DND-41 (cell line): Measurements from ENCODE around the gene MAN1B1.

Experiments used
- ATAC-seq: fragments of 200-7000 bp; cut with Tn5 transposase; 3 replicates; pipeline ENCODE4 v1.9.1; 2021; ENCODE audit warnings: low read depth; ENCODE audit not compliant: insufficient read depth
- DNase-seq: peaks from one replicate; pipeline ENCODE4 v3.0.0-alpha.2; 2020
- H2AFZ ChIP-seq: 2 replicates; pipeline ENCODE4 v1.6.0; 2012; ENCODE audit warnings: low read depth, low read length
- H3K27ac ChIP-seq: 2 replicates; pipeline ENCODE4 v1.5.1; 2012; ENCODE audit warnings: low read length, inconsistent platforms
- H3K27me3 ChIP-seq: fragments of 200-600 bp; sonication (generic); 2 replicates; pipeline ENCODE4 v1.6.0; 2012; ENCODE audit warnings: low read length, mild to moderate bottlenecking, inconsistent platforms; ENCODE audit not compliant: insufficient read depth, poor library complexity
- H3K36me3 ChIP-seq: 2 replicates; pipeline ENCODE4 v1.5.1; 2012; ENCODE audit warnings: low read length, inconsistent platforms; ENCODE audit not compliant: insufficient read depth
- H3K4me1 ChIP-seq: 2 replicates; pipeline ENCODE4 v1.5.1; 2012; ENCODE audit warnings: mild to moderate bottlenecking, low read length; ENCODE audit not compliant: insufficient read depth
- H3K4me2 ChIP-seq: 2 replicates; pipeline ENCODE4 v1.6.0; 2012; ENCODE audit warnings: mild to moderate bottlenecking, moderate library complexity, low read length, inconsistent platforms; ENCODE audit not compliant: insufficient read depth
- H3K4me3 ChIP-seq, 2 experiments: fragments of 200-600 bp in 1 of 2; shearing (Covaris generic) in 1 of 2; 2 replicates each; pipeline ENCODE4 v1.5.1; 2012 to 2016; ENCODE audit warnings: inconsistent platforms in 2 of 2, low read length in 2 of 2, mild to moderate bottlenecking in 2 of 2, low read depth in 1 of 2, moderate library complexity in 1 of 2
- H3K79me2 ChIP-seq: 2 replicates; pipeline ENCODE4 v1.6.0; 2012; ENCODE audit warnings: low read length, inconsistent platforms; ENCODE audit not compliant: insufficient read depth
- H3K9ac ChIP-seq: 2 replicates; pipeline ENCODE4 v1.6.0; 2012; ENCODE audit warnings: low read depth, mild to moderate bottlenecking, inconsistent platforms, low read length, moderate library complexity
- H3K9me3 ChIP-seq: 2 replicates; pipeline ENCODE4 v1.5.1; 2012; ENCODE audit warnings: low read length, moderate library complexity, mild to moderate bottlenecking, inconsistent platforms; ENCODE audit not compliant: insufficient read depth, severe bottlenecking
- H4K20me1 ChIP-seq: 2 replicates; pipeline ENCODE4 v1.6.0; 2012; ENCODE audit warnings: low read length; ENCODE audit not compliant: insufficient read depth
- EZH2 ChIP-seq: IDR thresholded peaks from 3 replicates; pipeline ENCODE4 v1.6.1; 2012; ENCODE audit warnings: borderline replicate concordance, low read depth, mild to moderate bottlenecking, moderate library complexity, low read length, inconsistent platforms; ENCODE audit not compliant: severe bottlenecking
- TF ChIP-seq, protein P1 (sequence below): IDR thresholded peaks from 2 replicates; pipeline ENCODE4 v1.5.1; 2012; ENCODE audit warnings: borderline replicate concordance, low read length, moderate library complexity, mild to moderate bottlenecking; ENCODE audit not compliant: poor library complexity, severe bottlenecking; ENCODE audit errors: extremely low read depth

The MAN1B1 gene

DNA sequence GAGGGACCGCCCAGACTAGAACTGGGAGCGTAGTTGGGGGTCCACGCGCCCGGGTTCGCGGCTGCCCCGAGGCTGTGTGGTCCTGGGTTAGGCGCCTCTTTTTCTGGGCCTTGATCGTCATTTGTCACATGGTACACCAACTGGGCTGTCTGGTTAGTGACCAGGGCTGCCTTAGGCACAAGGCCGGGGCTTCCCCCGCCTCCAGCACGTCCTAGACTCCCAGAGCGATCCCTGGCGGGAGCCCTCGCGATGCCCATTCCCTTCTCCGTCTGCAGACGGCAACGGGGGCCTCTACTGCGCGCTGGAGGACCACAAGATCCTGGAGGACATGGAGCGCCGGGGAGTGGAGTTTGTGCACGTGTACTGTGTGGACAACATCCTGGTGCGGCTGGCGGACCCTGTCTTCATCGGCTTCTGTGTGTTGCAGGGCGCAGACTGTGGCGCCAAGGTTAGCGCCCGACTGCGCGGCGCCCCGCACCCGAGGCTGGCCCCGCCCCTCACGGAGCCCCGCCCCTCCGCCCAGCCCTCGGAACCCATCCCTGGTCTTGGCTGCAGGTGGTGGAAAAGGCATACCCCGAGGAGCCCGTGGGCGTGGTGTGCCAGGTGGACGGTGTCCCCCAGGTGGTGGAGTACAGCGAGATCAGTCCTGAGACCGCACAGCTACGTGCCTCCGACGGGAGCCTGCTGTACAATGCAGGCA lies 7.9 kb upstream of the MAN1B1 start:
- Histone ChIP-seq H3K36me3 (no peaks in the 10 kb centered on the region), H3K27me3 (no peaks in the 10 kb centered on the region), H3K4me1 (no peaks in the 10 kb centered on the region), H2AFZ (no peak overlapping the region), H3K27ac (no peak overlapping the region), H3K9me3 (no peaks in the 10 kb centered on the region), H3K9ac (no peak overlapping the region), H3K79me2 (no peaks in the 10 kb centered on the region), H4K20me1 (no peaks in the 10 kb centered on the region), H3K4me3 (no peak overlapping the region), H3K4me2 (no peak overlapping the region)
- no peak for ATAC-seq
- no peak for TF ChIP-seq EZH2
- TF ChIP-seq, protein P1, sequence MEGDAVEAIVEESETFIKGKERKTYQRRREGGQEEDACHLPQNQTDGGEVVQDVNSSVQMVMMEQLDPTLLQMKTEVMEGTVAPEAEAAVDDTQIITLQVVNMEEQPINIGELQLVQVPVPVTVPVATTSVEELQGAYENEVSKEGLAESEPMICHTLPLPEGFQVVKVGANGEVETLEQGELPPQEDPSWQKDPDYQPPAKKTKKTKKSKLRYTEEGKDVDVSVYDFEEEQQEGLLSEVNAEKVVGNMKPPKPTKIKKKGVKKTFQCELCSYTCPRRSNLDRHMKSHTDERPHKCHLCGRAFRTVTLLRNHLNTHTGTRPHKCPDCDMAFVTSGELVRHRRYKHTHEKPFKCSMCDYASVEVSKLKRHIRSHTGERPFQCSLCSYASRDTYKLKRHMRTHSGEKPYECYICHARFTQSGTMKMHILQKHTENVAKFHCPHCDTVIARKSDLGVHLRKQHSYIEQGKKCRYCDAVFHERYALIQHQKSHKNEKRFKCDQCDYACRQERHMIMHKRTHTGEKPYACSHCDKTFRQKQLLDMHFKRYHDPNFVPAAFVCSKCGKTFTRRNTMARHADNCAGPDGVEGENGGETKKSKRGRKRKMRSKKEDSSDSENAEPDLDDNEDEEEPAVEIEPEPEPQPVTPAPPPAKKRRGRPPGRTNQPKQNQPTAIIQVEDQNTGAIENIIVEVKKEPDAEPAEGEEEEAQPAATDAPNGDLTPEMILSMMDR, result no peak
- DNase-seq, result no peak

DNA sequence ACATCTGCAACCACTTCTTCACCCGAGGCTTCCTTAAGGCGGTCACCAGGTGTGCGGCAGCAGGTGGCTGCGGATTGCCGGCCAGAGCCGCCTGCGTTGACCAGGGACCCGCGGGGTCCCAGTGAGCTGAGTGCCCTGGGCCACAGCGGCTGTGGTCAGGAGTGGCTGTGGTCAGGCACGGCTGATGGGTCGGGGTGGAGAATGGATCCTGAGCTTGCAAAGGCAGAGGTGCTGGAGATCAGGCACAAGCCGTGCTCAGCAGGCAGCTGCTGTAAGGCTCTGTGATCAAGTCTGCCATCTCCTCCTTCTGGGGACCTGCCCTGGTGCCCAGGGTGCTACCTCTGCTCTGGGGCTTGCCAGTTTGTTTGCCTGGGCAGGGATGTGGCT lies 7.4 kb upstream of the MAN1B1 start:
- Histone ChIP-seq H3K36me3 (no peaks in the 10 kb centered on the region), H3K4me3 (no peak overlapping the region), H3K9me3 (no peaks in the 10 kb centered on the region), H3K4me1 (no peaks in the 10 kb centered on the region), H3K79me2 (no peaks in the 10 kb centered on the region), H3K27me3 (no peaks in the 10 kb centered on the region), H2AFZ (no peak overlapping the region), H3K4me2 (no peak overlapping the region), H3K27ac (no peak overlapping the region), H3K9ac (no peak overlapping the region), H4K20me1 (no peaks in the 10 kb centered on the region)
- TF ChIP-seq, protein P1, result no peak
- no peak for TF ChIP-seq EZH2
- ATAC-seq (no peak), DNase-seq (no peak)

DNA sequence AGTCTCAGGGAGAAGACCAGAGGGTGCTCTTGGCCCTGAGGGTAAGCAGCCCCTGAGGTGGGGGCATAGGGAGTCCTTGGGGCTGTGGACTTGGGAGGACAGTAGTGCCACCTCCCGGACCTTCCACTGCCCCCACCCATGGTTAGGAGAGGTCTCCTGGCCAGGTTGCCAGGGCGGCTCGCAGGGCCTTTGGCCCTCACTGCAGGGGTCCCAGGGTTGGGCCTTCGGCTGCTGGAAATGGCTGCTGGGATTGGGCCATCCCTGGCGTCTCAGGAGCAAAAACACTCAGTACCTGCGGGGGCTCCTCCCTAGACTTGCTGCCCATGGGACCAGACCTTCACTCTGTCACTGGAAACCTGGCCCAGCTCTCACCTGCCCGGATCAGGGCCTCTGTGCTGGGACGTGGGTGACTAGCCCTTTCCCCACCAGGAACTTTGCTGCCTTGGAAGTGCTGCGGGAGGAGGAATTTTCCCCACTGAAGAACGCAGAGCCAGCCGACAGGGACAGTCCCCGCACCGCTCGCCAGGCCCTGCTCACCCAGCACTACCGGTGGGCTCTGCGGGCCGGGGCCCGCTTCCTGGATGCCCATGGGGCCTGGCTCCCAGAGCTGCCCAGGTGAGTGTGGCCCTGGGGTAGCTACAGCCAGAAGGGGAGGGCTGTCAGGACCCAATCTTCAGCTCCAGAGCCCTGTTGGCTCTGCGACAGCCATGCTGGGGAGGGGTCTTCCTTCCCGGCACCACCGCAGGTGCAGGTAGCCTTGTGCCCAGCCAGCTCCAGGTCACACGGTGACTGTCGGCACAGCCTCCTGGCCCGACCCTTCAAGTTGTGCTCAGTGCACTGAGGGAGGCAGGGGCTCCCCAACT lies 6.3 kb upstream of the MAN1B1 start:
- TF ChIP-seq EZH2, result no peak
- TF ChIP-seq, protein P1, result no peak
- H3K79me2 ChIP-seq, result no peaks in the 10 kb centered on the region
- DNase-seq, result no peak
- H3K4me3 ChIP-seq, result no peak overlapping the region
- no peak overlapping the region for H3K4me2 ChIP-seq
- H4K20me1 ChIP-seq, result no peaks in the 10 kb centered on the region
- no peaks in the 10 kb centered on the region for H3K36me3 ChIP-seq
- H3K4me1 ChIP-seq, result peaks cover 1% of the 10 kb centered on the region; the same call in 1 of the 2 replicates
- no peak overlapping the region for H3K9ac ChIP-seq
- ATAC-seq, result no peak
- no peaks in the 10 kb centered on the region for H3K27me3 ChIP-seq
- H3K9me3 ChIP-seq, result no peaks in the 10 kb centered on the region
- no peak overlapping the region for H2AFZ ChIP-seq
- no peak overlapping the region for H3K27ac ChIP-seq
